ENCODE results near the gene HDAC9. TPM values are rescaled to one million over a fixed set of nuclear protein-coding genes. Genes with fewer than 3 reads are reported as not detected.
A peak's percentile ranks its signal among the peaks of the same experiment; 100 is the strongest.

Gene HDAC9
- total RNA-seq = 1 to 10 TPM; 1.2 to 8.0 (median 1.6) TPM

DNA sequence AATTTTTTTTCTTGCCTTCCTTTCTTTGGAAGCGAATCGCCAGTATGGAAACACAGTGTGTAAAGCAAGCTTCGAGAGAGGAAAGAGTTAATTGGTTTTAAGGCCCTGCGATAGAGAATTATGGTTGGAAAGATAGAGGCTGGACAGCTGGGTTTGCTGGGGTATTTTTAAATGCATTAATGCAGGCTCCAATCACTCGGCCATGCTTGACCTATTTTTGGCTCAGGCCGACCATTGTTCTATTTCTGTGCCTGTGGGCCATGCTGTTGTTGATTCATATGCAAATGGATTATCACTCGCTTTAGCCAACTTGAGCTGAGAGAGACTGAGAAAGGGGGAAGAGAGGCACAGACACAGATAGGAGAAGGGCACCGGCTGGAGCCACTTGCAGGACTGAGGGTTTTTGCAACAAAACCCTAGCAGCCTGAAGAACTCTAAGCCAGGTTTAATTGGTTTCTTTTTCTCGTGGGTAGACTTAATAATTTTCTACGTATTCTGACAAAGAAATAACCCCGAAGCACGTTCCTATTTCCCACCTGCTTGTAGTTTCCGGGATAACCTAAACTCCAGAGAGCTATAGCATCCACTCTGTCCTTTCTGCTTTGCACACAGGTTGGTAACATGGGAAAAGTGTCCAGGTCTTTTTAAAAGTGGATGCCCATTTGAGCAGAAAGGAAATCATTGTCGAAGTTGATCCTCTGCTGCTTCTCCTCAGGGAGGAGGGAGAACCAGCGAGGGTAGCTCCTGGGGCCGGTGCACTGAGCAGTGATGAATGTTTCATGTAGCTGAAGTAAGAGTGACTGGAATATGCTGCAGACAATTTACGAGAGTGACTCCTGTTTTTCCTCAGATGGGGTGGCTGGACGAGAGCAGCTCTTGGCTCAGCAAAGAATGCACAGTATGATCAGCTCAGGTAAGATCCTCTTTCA is at the start of gene HDAC9:
HDAC9 (plus strand) TSS at position 338 of the 929 bp plus-strand sequence; CDS start at position 892, 554 bp downstream.
- peak within 1 kb of the TSS; percentile 17 to 63 (median 36) for H3K4me3 ChIP-seq
- intact Hi-C loops (cut with DNase I) = no loop called here
- TF ChIP-seq, protein P1, sequence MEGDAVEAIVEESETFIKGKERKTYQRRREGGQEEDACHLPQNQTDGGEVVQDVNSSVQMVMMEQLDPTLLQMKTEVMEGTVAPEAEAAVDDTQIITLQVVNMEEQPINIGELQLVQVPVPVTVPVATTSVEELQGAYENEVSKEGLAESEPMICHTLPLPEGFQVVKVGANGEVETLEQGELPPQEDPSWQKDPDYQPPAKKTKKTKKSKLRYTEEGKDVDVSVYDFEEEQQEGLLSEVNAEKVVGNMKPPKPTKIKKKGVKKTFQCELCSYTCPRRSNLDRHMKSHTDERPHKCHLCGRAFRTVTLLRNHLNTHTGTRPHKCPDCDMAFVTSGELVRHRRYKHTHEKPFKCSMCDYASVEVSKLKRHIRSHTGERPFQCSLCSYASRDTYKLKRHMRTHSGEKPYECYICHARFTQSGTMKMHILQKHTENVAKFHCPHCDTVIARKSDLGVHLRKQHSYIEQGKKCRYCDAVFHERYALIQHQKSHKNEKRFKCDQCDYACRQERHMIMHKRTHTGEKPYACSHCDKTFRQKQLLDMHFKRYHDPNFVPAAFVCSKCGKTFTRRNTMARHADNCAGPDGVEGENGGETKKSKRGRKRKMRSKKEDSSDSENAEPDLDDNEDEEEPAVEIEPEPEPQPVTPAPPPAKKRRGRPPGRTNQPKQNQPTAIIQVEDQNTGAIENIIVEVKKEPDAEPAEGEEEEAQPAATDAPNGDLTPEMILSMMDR (IDR thresholded peaks at IDR 0.05) = no peak
- peak in 1 of 4 donors; percentile 65 for TF ChIP-seq POLR2A (IDR thresholded peaks at IDR 0.05)
- no peak for DNase-seq
- H3K36me3 ChIP-seq = no peaks in the 10 kb centered on the region
- peak within 1 kb of the TSS in 3 of 4 donors; percentile 5 to 53 (median 49) for H3K27ac ChIP-seq
- no peaks in the 10 kb centered on the region for H3K9me3 ChIP-seq
- peaks cover 0 to 20% (median 0%) of the 10 kb centered on the region in 4 donors for H3K27me3 ChIP-seq
- peaks cover 0 to 19% (median 5%) of the 10 kb centered on the region in 3 donors for H3K4me1 ChIP-seq
- WGBS, 2 donors = 3 to 5% methylated on average over 18 of the region's 18 CpGs

DNA sequence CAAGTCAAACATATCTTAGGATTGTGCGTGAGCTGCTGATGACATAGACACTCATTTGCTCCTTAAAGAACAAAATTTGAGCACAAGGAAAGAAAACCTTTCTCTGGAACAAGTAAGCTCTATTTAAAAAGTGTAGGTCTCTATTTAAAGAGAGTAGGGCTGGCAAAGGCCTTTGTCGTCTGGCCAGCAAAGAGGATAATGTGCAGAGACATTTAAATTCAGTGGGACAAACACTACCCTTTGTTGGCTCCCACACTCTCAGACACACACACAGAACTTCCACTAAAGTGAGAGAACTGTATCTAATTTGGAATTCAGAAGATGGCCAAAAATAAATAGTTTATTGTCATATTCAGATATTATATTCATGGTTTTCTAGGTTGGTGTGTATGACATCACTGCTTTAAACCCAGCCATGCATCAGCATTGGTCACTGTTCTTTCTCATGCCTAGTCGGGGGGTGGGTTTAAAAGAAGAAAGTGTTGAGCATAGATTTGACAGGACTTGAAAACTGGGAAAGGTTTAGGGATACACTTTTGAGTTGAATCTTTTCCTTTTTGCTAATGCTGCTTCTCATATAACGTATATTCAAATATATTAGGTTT is 49.5 kb upstream of the HDAC9 start:
- H3K9me3 ChIP-seq = no peaks in the 10 kb centered on the region
- DNase-seq = no peak
- WGBS, 2 donors = 86 to 87% methylated on average over 4 of the region's 4 CpGs
- intact Hi-C loops (cut with DNase I) = no loop called here
- H3K27me3 ChIP-seq = no peaks in the 10 kb centered on the region
- H3K27ac ChIP-seq = no peak overlapping the region
- no peaks in the 10 kb centered on the region for H3K4me1 ChIP-seq
- no peaks in the 10 kb centered on the region for H3K36me3 ChIP-seq
- H3K4me3 ChIP-seq = no peak overlapping the region
- TF ChIP-seq, protein P1 (IDR thresholded peaks at IDR 0.05) = no peak
- no peak for TF ChIP-seq POLR2A (IDR thresholded peaks at IDR 0.05)

DNA sequence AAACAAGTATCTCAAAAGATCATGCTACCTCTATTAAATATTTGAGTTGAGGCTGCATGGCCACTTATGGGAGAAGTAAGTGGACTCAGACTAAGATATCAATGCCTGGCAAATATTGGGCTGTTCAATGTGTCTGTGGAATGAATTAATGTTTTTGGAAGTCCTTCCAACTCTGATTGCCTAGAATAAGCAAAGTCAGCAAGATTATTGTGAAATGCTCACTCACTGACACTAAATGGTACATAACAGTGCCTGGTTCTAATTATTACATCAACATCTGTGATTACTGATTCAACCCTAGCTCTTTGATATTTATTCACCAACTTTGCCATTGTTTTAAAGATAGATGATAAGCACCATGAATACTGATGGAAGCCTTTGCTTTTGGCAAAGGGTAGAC is 45.5 kb upstream of the HDAC9 start:
- H3K27me3 ChIP-seq = no peaks in the 10 kb centered on the region
- H3K4me1 ChIP-seq = no peaks in the 10 kb centered on the region
- H3K4me3 ChIP-seq = no peak overlapping the region
- TF ChIP-seq, protein P1 (IDR thresholded peaks at IDR 0.05) = no peak
- TF ChIP-seq POLR2A (IDR thresholded peaks at IDR 0.05) = no peak
- intact Hi-C loops (cut with DNase I) = no loop called here
- H3K36me3 ChIP-seq = no peaks in the 10 kb centered on the region
- H3K27ac ChIP-seq = no peak overlapping the region
- H3K9me3 ChIP-seq = no peaks in the 10 kb centered on the region
- no peak for DNase-seq

DNA sequence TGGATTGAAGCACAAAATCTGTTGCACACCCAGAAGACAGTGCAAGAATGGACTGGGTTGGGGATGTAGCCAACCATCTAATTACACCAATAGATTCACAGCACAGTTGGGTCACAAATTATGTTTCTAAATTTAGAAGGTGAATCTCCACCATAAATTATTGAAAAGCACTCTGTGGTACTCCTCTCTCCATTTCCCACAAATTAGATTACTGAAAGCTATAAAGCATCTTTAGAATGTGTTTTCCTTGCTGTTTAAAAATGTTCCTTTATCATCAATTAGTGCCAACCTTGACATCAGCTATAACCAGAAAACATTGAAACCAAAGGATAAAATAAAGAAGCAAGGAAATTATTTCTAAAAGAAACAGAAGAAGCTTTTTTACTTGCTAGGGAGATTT is 39.9 kb upstream of the HDAC9 start:
- Histone ChIP-seq H3K36me3 (no peaks in the 10 kb centered on the region), H3K4me3 (no peak overlapping the region), H3K27me3 (no peaks in the 10 kb centered on the region), H3K27ac (no peak overlapping the region), H3K9me3 (no peaks in the 10 kb centered on the region), H3K4me1 (no peaks in the 10 kb centered on the region)
- intact Hi-C loops (cut with DNase I) = no loop called here
- TF ChIP-seq, protein P1 (IDR thresholded peaks at IDR 0.05) = no peak
- no peak for TF ChIP-seq POLR2A (IDR thresholded peaks at IDR 0.05)
- DNase-seq = no peak

DNA sequence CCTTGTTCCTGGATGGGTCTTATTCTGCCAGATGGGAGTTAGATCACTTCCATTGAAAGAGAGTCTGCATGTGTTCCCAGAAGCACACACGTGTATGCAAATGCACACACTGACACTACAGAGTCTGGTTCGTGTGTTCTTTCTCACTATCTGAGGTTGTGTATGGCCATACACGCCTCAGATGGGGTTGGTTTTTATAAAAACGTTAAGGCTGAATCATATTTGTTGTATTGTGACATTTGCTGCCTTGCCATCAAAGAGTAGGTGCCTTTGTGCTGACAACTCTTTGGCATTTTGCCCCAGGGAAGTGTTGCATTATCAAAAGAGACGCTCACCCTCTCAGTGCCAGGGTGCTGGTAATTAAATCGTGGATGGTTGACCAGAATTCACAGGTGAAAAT is 37.7 kb upstream of the HDAC9 start:
- no peak for TF ChIP-seq POLR2A (IDR thresholded peaks at IDR 0.05)
- TF ChIP-seq, protein P1 (IDR thresholded peaks at IDR 0.05) = no peak

More for the DNA sequence above, 37.7 kb upstream of the HDAC9 start:
- H3K27me3 ChIP-seq = no peaks in the 10 kb centered on the region
- H3K27ac ChIP-seq = no peak overlapping the region
- no peaks in the 10 kb centered on the region for H3K36me3 ChIP-seq
- DNase-seq = no peak
- no peaks in the 10 kb centered on the region for H3K9me3 ChIP-seq
- 33 to 39% methylated on average over 5 to 6 of the region's 6 CpGs for WGBS, 2 donors
- no peak overlapping the region for H3K4me3 ChIP-seq
- no peaks in the 10 kb centered on the region for H3K4me1 ChIP-seq
- intact Hi-C loops (cut with DNase I) = no loop called here
